GM23338 (cell line): Measurements from ENCODE around the gene CDK16.

ENCODE experiments used
- CREB1 ChIP-seq: fragments of 250-450 bp; sonication (Bioruptor Pico); IDR thresholded peaks from 2 replicates; pipeline ENCODE4 v1.5.0; 2020; ENCODE audit warnings: low read depth, mild to moderate bottlenecking, moderate library complexity
- CTCF ChIP-seq, 2 experiments: fragments of 200-600 bp in 1 of 2; sonication (generic) in 1 of 2; conservative IDR thresholded peaks; 2 replicates each; pipeline versions ENCODE4 v1.5.1 to v1.6.1; 2016 to 2017; ENCODE audit warnings: antibody characterized with exemption in 2 of 2, low read depth in 2 of 2, mild to moderate bottlenecking in 2 of 2, moderate library complexity in 1 of 2
- ETS1 ChIP-seq: IDR thresholded peaks from 2 replicates; pipeline ENCODE4 v1.6.1; 2016; ENCODE audit warnings: antibody characterized with exemption
- EZH2 ChIP-seq: fragments of 200-600 bp; sonication (generic); IDR thresholded peaks from one replicate; pipeline ENCODE4 v1.8.0; 2017; ENCODE audit warnings: antibody characterized with exemption, mild to moderate bottlenecking, low read depth; ENCODE audit not compliant: unreplicated experiment
- EZH2phosphoT487 ChIP-seq: fragments of 200-600 bp; sonication (generic); IDR thresholded peaks from one replicate; pipeline ENCODE4 v1.8.1; 2018; ENCODE audit warnings: antibody characterized with exemption; ENCODE audit not compliant: unreplicated experiment
- JUNB ChIP-seq: IDR thresholded peaks from one replicate; pipeline ENCODE4 v1.6.1; 2016; ENCODE audit warnings: antibody characterized with exemption; ENCODE audit not compliant: unreplicated experiment
- POLR2AphosphoS5 ChIP-seq: IDR thresholded peaks from 2 replicates; pipeline ENCODE4 v1.6.1; 2016; ENCODE audit warnings: antibody characterized with exemption, low read depth
- REST ChIP-seq: IDR thresholded peaks from one replicate; pipeline ENCODE4 v1.6.1; 2018; ENCODE audit warnings: antibody characterized with exemption; ENCODE audit not compliant: unreplicated experiment
- ZNF331 ChIP-seq: fragments of 250-450 bp; sonication (Bioruptor Pico); IDR thresholded peaks from 2 replicates; pipeline ENCODE4 v1.5.0; 2020; ENCODE audit warnings: low read depth, mild to moderate bottlenecking, moderate library complexity

- TF ChIP-seq CTCF (conservative IDR thresholded peaks at IDR 0.05; ENCODE audit: low read depth in 2 of 2) (no peak), CREB1 (no peak), POLR2AphosphoS5 (no peak), ETS1 (no peak), EZH2 (no peak), ZNF331 (CRISPR knock-in tag) (no peak), REST (no peak), EZH2phosphoT487 (no peak), JUNB (no peak)
These were observed 45.3 kb upstream of the CDK16 start for GRCh38 chrX:47172971-47173792.
